SH-SY5Y (cell line): Measurements from ENCODE around the gene SCN1A.

Source experiments
- GATA2 ChIP-seq: IDR thresholded peaks from 2 replicates; pipeline ENCODE4 v1.6.1; 2011; ENCODE audit warnings: mild to moderate bottlenecking, low read depth, low read length
- GATA3 ChIP-seq: IDR thresholded peaks from 2 replicates; pipeline ENCODE4 v1.6.1; 2011; ENCODE audit warnings: low read depth, mild to moderate bottlenecking, low read length, moderate library complexity

DNA sequence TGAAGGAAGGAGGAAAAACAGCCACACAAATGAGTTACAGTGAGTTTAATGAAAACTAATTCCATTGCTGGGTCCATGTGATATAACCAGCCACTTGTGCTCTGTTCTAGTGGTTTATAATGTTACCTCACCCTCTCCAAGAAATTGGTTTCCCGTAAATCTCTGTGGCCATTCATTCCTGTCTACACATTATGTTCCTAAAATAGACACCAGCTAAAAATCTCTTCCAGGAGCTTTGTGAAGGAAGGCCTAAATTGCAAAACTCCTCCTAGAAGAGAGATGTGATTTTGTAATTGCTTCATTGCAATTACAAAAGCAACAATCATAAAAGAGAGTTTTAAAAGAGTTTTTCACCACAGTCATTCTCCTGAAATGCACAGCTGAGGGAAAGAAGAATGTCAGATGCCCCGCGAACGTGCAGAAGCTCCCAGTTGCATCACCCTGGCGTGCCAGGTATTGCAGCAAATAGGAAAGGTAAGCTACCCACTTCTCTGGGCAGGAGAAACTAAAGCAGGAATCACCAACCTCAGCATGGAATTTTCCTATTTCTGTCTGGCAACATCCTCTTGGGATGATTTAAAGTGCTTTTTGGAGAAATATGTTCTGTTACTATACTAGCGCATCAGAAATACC, 1.7 kb downstream of the SCN1A start:
- TF ChIP-seq GATA3 (no peak), GATA2 (no peak)
